Measurements from ENCODE around the gene ANKRD23.

Gene ANKRD23

GRCh38 chr2:96832754-96833507 is 10.9 kb downstream of the ANKRD23 start:
- TF ChIP-seq TEAD4 (IDR thresholded peaks at IDR 0.05) (peak; percentile 88), TCF12 (IDR thresholded peaks at IDR 0.05; ENCODE audit: low read depth) (0 out of 2 replicates have a peak, but pooled peaks have one; percentile 34), EGR1 (IDR thresholded peaks at IDR 0.05) (no peak), MAX (IDR thresholded peaks at IDR 0.05) (peak; percentile 48; the same call in 1 of the 2 replicates), NFIC (IDR thresholded peaks at IDR 0.05) (no peak), FOXM1 (IDR thresholded peaks at IDR 0.05; ENCODE audit: borderline replicate concordance, low read depth) (no peak), YY1 (IDR thresholded peaks at IDR 0.05; ENCODE audit: low read depth) (peak; percentile 43; the same call in 1 of the 2 replicates), USF1 (IDR thresholded peaks at IDR 0.05) (no peak), TAF1 (IDR thresholded peaks at IDR 0.05; ENCODE audit: low read depth) (no peak), CEBPB (IDR thresholded peaks at IDR 0.05) (no peak), EP300 (IDR thresholded peaks at IDR 0.05; ENCODE audit: borderline replicate concordance) (no peak), ZBTB7A (IDR thresholded peaks at IDR 0.05; ENCODE audit: low read depth) (no peak), CREB1 (IDR thresholded peaks at IDR 0.05; ENCODE audit: low read depth) (no peak), RAD21 (IDR thresholded peaks at IDR 0.05; ENCODE audit: low read depth) (peak; percentile 13; the same call in 1 of the 2 replicates)
- TF ChIP-seq, protein P1, sequence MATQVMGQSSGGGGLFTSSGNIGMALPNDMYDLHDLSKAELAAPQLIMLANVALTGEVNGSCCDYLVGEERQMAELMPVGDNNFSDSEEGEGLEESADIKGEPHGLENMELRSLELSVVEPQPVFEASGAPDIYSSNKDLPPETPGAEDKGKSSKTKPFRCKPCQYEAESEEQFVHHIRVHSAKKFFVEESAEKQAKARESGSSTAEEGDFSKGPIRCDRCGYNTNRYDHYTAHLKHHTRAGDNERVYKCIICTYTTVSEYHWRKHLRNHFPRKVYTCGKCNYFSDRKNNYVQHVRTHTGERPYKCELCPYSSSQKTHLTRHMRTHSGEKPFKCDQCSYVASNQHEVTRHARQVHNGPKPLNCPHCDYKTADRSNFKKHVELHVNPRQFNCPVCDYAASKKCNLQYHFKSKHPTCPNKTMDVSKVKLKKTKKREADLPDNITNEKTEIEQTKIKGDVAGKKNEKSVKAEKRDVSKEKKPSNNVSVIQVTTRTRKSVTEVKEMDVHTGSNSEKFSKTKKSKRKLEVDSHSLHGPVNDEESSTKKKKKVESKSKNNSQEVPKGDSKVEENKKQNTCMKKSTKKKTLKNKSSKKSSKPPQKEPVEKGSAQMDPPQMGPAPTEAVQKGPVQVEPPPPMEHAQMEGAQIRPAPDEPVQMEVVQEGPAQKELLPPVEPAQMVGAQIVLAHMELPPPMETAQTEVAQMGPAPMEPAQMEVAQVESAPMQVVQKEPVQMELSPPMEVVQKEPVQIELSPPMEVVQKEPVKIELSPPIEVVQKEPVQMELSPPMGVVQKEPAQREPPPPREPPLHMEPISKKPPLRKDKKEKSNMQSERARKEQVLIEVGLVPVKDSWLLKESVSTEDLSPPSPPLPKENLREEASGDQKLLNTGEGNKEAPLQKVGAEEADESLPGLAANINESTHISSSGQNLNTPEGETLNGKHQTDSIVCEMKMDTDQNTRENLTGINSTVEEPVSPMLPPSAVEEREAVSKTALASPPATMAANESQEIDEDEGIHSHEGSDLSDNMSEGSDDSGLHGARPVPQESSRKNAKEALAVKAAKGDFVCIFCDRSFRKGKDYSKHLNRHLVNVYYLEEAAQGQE (IDR thresholded peaks at IDR 0.05; ENCODE audit: low read depth): no peak

GRCh38 chr2:96832408-96832753 is 11.4 kb downstream of the ANKRD23 start:
- TF ChIP-seq USF1 (IDR thresholded peaks at IDR 0.05) (0 out of 2 replicates have a peak, but pooled peaks have one; percentile 4), MAX (IDR thresholded peaks at IDR 0.05) (peak; percentile 7; the same call in 1 of the 2 replicates), YY1 (IDR thresholded peaks at IDR 0.05; ENCODE audit: low read depth) (no peak), CREB1 (IDR thresholded peaks at IDR 0.05; ENCODE audit: low read depth) (no peak), CEBPB (IDR thresholded peaks at IDR 0.05) (no peak), ZBTB7A (IDR thresholded peaks at IDR 0.05; ENCODE audit: low read depth) (no peak), RAD21 (IDR thresholded peaks at IDR 0.05; ENCODE audit: low read depth) (no peak), NFIC (IDR thresholded peaks at IDR 0.05) (no peak)

DNA sequence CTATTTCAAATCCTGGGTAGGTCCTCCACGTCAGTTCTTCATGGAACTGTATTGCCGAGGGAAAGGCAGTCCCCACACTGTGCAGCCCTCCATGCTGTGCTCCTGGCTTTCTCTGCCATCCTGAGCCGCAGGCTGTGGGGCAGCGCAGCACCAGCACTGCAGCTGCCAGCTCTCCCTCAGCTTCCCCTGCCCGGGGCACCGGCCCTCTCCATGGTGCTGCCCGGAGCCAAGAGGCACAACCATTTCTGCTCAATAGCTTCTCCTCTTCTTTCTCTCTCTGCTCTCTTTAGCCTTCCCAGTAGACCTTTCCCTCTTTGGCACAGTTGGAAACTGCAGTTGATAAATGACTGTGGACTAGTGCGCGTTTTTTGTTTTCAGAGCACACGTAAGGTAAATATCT is 12.1 kb downstream of the ANKRD23 start:
- TF ChIP-seq, protein P1 (IDR thresholded peaks at IDR 0.05; ENCODE audit: low read depth): peak; percentile 91
- no peak for TF ChIP-seq YY1 (IDR thresholded peaks at IDR 0.05; ENCODE audit: low read depth)

GRCh38 chr2:96830044-96830562 is 13.7 kb downstream of the ANKRD23 start:
- TF ChIP-seq, protein P1 (IDR thresholded peaks at IDR 0.05; ENCODE audit: low read depth): no peak
- TF ChIP-seq RAD21 (IDR thresholded peaks at IDR 0.05; ENCODE audit: low read depth) (no peak), TCF12 (IDR thresholded peaks at IDR 0.05; ENCODE audit: low read depth) (no peak), USF1 (IDR thresholded peaks at IDR 0.05) (no peak), MAX (IDR thresholded peaks at IDR 0.05) (no peak)
